Right cardiac atrium (tissue), 5 donors: ENCODE measurements around the gene CAPZA1. TPM values are rescaled to one million over a fixed set of nuclear protein-coding genes. Genes with fewer than 3 reads are reported as not detected.

Experiments used
- ATAC-seq, 2 donors: fragments of 200-7000 bp; cut with Tn5 transposase; one replicate each; pipeline versions ENCODE4 v1.8.0 to v1.9.1; 2020; ENCODE audit warnings: moderate library complexity in 2 of 2, mild to moderate bottlenecking in 1 of 2
- DNase-seq, 3 donors: peaks; one replicate each; pipeline ENCODE4 v3.0.0-alpha.2; 2020
- H3K27ac ChIP-seq: one replicate; pipeline ENCODE4 v1.5.1; 2013; ENCODE audit warnings: mild to moderate bottlenecking, low read length, control low read depth, moderate library complexity
- H3K27me3 ChIP-seq: one replicate; pipeline ENCODE4 v1.6.1; 2013; ENCODE audit not compliant: control insufficient read depth, insufficient read depth
- H3K4me1 ChIP-seq: one replicate; pipeline ENCODE4 v1.6.1; 2013; ENCODE audit warnings: low read length; ENCODE audit not compliant: control insufficient read depth, insufficient read depth
- H3K4me3 ChIP-seq: one replicate; pipeline ENCODE4 v1.5.1; 2013; ENCODE audit warnings: low read length, control low read depth
- H3K9me3 ChIP-seq: one replicate; pipeline ENCODE4 v1.6.1; 2013; ENCODE audit warnings: low read length; ENCODE audit not compliant: control insufficient read depth
- WGBS: extraction: QIAGEN DNeasy Blood & Tissue Kit; methylation state at CpG from one replicate; pipeline ENCODE4 v1.1.7; 2013; 5-methylcytosine and 5-hydroxymethylcytosine counted together
- intact Hi-C, 4 donors: fragments of 100-400 bp; cut with DNase I; formaldehyde crosslinking; loops; one replicate each; pipeline versions ENCODE4 v1.11.0 to v1.14.0; 2022 to 2023
- long read RNA-seq, 4 donors: library from polyadenylated mRNA; unstranded; transcript quantifications; one replicate each; pipeline ENCODE4 v2.0.0, GENCODE V29; 2020 to 2021
- polyA plus RNA-seq: library from polyadenylated mRNA; stranded (reverse); fragments of 200-250 nt; gene quantifications from one replicate; pipeline ENCODE4 v1.2.3, GENCODE V29; 2013
- total RNA-seq, 4 donors: library from RNA; stranded (reverse); fragmentation: NEBNext Ultra II Directional; extraction: Animal tissue kit (Norgen Biotek cat#: 25700); gene quantifications; one replicate each; pipeline ENCODE4 v1.2.1, GENCODE V29; 2021
- donor health status: healthy with polysubstance abuse.
- donor health status: DM: no; HTN: yes; CAD: no.
- donor health status: DM: no; HTN: no; CAD: no.
- donor health status: DM: no; HTN: yes; CAD: no; lungs with severe emphysema.
- donor health status: DM: yes; HTN: yes; CAD: no.

Gene CAPZA1
- 10 to 100 TPM; 30.2 to 53.4 (median 43.4) TPM for total RNA-seq
- 22.3 TPM for polyA plus RNA-seq
- long read RNA-seq, donor 1, transcript CAPZA1-201 (10 exons, 3,020 nt): major isoform, 40 of 45 reads
- long read RNA-seq, donor 1, partial matches to known transcripts: 0 of 45 reads
- long read RNA-seq, donor 1, other reads (novel, unspliced or antisense): 4 of 45 reads
- long read RNA-seq, donor 2, transcript CAPZA1-201 (10 exons, 3,020 nt): major isoform, 11 of 14 reads
- long read RNA-seq, donor 2, partial matches to known transcripts: 1 of 14 reads
- long read RNA-seq, donor 2, other reads (novel, unspliced or antisense): 1 of 14 reads
- long read RNA-seq, donor 3, transcript CAPZA1-201 (10 exons, 3,020 nt): major isoform, 68 of 90 reads
- long read RNA-seq, donor 3, partial matches to known transcripts: 2 of 90 reads
- long read RNA-seq, donor 3, other reads (novel, unspliced or antisense): 20 of 90 reads
- long read RNA-seq, donor 4, transcript CAPZA1-201 (10 exons, 3,020 nt): major isoform, 12 of 12 reads
- long read RNA-seq, donor 4, partial matches to known transcripts: 0 of 12 reads
- long read RNA-seq, donor 4, other reads (novel, unspliced or antisense): 0 of 12 reads

DNA sequence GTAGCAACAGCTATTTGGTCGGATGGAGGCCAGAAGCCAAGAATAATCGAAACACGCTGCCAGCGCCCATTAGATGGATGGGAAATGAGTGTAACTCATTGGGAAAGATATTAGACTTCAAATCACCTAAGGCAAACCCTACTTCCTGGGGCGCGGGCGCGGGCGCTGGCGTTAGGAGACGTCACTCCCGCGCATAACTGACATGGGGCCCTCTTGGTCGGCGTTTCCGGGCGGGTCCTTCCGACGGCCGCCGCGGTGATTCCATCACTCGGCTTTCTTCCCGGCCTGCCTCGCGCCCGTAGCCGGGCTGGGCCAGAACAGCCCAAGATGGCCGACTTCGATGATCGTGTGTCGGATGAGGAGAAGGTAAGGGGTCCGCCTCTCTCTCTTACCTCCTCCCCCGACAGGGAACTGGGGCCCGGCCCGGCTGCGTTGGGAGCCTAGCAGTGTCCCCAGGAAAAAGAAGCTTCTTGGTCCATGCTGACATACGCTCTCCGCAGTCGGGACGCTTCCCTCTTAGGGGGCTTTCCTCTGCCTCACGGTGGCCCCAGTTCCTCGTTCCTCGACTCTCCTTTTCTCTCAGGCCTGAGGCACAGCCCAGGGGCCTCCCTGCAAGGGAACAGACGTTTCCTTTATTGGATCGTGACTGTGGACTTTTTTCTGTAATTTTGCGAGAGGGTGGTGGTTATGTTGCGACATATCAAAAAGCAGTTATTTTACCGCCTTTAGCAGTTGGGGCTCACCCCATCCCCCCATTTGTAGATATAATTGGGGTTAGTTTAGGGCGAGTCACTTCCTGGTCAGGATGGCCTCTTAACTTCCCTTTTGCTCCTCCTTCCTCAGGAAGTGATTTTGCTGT is at the start of gene CAPZA1:
Gene CAPZA1, plus strand, starts transcription at position 315 of the 859 bp plus-strand sequence. Its CDS starts 13 bp downstream, at position 328.
- intact Hi-C loops: loop anchor here (2.0 to 10.0 kb wide), 5 partner anchors 55 to 227 kb away; partner anchors contain the start of genes RHOC (in 4 of the 4) and MOV10 (in 2 of the 4)
- Histone ChIP-seq H3K4me3 (peak within 1 kb of the TSS; percentile 86), H3K27me3 (no peaks in the 10 kb centered on the region), H3K4me1 (peaks cover 3% of the 10 kb centered on the region), H3K27ac (peak within 1 kb of the TSS; percentile 100), H3K9me3 (no peaks in the 10 kb centered on the region)
- WGBS: under 1% methylated on average over 50 of the region's 50 CpGs
- DNase-seq (peak; percentile 93 to 97 (median 96)), ATAC-seq (peak; percentile 97 to 99)

DNA sequence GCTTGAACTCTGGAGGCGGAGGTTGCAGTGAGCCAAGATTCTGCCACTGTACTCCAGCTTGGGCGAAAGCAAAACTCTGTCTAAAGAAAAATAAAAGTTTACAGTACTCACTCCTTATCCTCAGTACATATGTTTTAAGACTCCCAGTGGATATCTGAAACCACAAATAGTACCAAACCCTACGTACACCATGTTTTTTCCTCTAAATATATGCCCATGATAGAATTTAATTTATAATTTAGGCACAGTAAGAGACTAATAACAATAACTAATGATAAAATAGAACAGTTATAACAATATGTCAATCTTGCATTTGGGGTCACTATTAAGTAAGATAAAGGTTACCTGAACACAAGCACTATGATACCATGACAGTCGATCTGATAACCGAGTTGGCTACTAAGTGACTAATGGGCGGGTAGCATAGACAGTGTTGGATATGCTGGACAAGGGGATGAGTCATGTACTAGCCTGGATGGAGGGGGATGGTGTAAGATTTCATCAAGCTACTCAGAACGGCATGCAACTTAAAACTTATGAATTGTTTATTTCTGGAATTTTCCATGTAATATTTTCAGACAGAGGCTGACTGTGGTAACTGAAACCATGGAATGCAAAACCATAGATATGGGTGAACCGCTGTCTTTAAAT is 44.4 kb upstream of the CAPZA1 start:
- ATAC-seq: no peak
- no peaks in the 10 kb centered on the region for H3K9me3 ChIP-seq
- H3K4me1 ChIP-seq: no peaks in the 10 kb centered on the region
- DNase-seq: no peak
- no peaks in the 10 kb centered on the region for H3K27me3 ChIP-seq
- intact Hi-C loops: no loop called here
- H3K27ac ChIP-seq: no peak overlapping the region
- WGBS: 93% methylated on average over 8 of the region's 8 CpGs
- H3K4me3 ChIP-seq: no peak overlapping the region

DNA sequence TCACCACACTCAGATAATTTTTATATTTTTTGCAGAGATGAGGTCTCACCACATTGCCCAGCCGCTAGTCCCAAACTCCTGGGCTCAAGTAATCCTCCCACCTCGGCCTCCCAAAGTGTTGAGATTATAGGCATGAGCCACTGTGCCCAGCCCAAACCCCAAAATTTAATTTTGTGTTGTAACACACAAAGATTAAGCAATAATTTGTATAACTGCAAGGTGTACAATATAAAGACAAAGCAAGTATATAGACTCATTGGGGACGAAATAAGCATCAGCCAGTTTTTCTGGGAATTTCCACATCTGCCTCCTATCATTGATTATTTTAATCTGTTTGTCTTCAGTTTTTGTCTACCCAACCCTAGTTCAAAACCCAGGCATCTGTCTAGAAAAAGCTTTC is 43.4 kb upstream of the CAPZA1 start:
- intact Hi-C loops: no loop called here
- Histone ChIP-seq H3K4me1 (no peaks in the 10 kb centered on the region), H3K4me3 (no peak overlapping the region), H3K27ac (no peak overlapping the region), H3K9me3 (no peaks in the 10 kb centered on the region), H3K27me3 (no peaks in the 10 kb centered on the region)
- 99% methylated on average over 3 of the region's 3 CpGs for WGBS
- ATAC-seq (no peak), DNase-seq (no peak)

DNA sequence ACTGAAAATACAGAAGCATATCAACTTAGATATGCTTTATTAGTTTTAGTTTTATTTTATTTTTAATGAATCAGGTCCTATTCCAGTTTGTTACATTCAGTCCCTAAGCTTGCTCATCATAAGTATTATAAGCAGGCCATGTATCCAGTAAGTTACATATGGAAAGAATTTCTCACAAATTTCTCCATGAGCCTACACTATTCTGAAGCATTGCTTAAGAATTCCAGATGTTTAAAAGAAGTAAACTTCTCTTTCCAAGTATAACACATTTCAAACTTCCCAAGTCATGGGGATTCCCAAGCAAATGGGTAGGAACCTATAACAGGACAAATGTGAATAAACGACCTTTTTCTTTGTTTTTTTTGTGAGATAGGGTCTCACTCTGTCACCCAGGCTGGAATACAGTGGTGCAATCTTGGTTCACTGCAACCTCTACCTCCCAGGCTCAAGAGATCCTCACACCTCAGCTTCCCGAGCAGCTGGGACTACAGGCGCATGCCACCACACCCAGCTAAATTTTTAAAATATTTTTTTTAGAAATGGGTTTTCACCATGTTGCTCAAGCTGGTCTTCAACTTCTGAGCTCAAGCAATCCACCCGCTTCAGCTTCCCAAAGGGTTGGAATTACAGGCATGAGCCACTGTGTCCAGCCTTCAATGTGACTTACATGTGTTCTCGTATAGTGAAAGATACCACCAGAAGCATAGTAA is 39.7 kb upstream of the CAPZA1 start:
- Histone ChIP-seq H3K4me3 (no peak overlapping the region), H3K27ac (no peak overlapping the region), H3K9me3 (no peaks in the 10 kb centered on the region), H3K4me1 (no peaks in the 10 kb centered on the region), H3K27me3 (no peaks in the 10 kb centered on the region)
- DNase-seq (no peak), ATAC-seq (no peak)
- intact Hi-C loops: no loop called here
- 85% methylated on average over 5 of the region's 5 CpGs for WGBS

DNA sequence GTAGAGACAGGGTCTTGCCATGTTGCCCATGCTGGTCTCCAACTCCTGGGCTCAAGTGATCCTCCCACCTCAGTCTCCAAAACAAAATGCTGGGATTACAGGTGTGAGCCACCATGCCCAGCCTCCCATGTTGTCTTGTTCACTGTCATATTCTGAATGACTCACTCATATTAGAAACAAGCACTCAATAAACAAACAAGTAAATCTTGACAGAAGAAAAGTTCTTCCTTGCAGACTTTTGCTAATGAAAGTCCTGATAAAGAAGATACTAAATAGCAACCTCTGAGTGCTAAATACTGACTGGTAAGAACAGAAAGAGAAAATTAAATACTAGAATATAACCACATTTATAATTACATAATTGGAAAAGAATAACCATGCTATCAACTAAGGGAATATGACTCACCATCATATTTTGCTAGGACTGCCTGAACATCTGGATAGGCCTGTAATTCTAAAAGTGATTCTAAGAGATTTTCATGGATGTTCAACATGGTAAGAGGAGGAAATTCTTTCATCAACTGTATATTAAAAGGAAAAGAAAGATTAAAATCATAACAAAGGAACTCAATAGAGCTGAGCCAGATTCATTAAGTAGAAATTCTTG is 37.9 kb upstream of the CAPZA1 start:
- Histone ChIP-seq H3K27ac (no peak overlapping the region), H3K4me3 (no peak overlapping the region), H3K9me3 (no peaks in the 10 kb centered on the region), H3K4me1 (no peaks in the 10 kb centered on the region), H3K27me3 (no peaks in the 10 kb centered on the region)
- ATAC-seq (no peak), DNase-seq (no peak)
- intact Hi-C loops: no loop called here

DNA sequence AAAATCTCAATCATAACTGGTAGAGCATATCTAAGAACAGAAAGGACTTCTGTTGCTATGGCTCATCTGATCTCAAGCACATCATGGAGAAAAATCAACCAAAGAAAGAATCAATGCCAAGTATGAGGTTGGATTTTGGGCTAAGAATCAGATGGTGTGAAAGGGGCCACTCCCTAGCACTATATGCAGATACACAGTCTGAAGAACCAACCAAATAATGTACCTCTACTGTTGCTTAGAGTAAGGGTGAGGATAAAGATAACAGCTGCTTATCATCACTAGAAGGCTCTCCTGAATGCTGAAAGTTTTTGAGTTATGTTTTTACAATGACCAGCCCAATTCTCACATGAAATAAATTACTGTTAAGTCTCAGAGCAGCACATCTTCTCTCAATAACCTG is 36.3 kb upstream of the CAPZA1 start:
- Histone ChIP-seq H3K27ac (no peak overlapping the region), H3K27me3 (no peaks in the 10 kb centered on the region), H3K4me3 (no peak overlapping the region), H3K4me1 (no peaks in the 10 kb centered on the region), H3K9me3 (no peaks in the 10 kb centered on the region)
- ATAC-seq: no peak
- intact Hi-C loops: no loop called here
- no peak for DNase-seq

DNA sequence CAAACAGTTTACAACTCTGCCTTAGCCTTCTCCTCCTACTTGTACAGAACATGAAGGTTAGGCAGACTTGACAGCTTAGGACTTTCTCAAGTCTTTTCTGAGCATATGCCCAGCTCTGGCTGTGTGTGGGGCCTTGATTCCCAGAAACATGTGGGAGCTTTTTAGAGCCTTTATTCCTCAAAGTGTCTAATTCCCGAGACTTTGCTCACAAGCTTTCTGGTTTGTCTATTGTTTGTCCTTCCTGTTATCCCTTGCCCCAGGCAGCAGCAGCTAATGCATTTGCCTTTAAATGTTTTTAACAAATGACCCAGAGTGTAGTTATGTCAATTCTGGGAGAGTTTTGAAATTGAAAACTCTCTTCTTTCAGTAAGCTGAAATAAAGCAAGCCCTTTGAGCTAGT is 29.9 kb upstream of the CAPZA1 start:
- ATAC-seq (no peak), DNase-seq (no peak)
- no peaks in the 10 kb centered on the region for H3K27me3 ChIP-seq
- H3K9me3 ChIP-seq: peaks cover 2% of the 10 kb centered on the region
- no peak overlapping the region for H3K27ac ChIP-seq
- intact Hi-C loops: no loop called here
- no peak overlapping the region for H3K4me3 ChIP-seq
- no peaks in the 10 kb centered on the region for H3K4me1 ChIP-seq
- WGBS: 85% methylated on average over 1 of the region's 1 CpG

DNA sequence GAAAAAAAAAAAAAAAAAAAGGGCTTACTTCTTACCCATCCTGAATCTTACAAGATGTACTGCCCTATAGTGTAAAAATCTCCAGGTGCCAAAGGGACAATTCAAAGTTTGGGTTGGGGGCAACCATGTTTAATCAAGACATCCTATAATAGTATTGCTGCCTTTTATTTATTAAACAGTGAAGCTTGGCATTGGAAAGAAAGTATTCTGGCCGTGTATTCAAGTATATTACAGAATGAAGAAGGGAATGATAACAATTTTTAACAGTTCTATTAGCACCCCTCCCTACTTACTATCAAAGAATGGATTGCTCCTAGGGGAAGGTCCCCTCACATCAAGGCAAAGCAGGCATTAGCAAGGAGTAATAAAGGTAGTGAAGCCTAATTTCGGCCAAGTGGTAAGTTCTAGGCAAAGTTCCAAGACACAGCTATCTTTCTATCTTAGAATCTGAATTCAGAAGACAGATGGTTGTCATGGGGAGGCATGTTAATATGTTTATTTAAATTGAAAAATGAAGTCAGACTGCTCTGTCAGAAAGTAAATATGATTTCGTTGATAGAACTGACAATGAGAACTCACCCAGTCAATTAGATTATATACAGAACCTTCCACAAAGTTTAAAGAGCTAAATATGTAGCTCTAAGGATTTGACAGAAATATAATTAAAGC is 25.3 kb upstream of the CAPZA1 start:
- WGBS: 73% methylated on average over 3 of the region's 3 CpGs
- peaks cover 2% of the 10 kb centered on the region for H3K9me3 ChIP-seq
- H3K4me1 ChIP-seq: no peaks in the 10 kb centered on the region
- ATAC-seq: no peak
- intact Hi-C loops: no loop called here
- DNase-seq: no peak
- no peaks in the 10 kb centered on the region for H3K27me3 ChIP-seq
- H3K4me3 ChIP-seq: no peak overlapping the region
- no peak overlapping the region for H3K27ac ChIP-seq

DNA sequence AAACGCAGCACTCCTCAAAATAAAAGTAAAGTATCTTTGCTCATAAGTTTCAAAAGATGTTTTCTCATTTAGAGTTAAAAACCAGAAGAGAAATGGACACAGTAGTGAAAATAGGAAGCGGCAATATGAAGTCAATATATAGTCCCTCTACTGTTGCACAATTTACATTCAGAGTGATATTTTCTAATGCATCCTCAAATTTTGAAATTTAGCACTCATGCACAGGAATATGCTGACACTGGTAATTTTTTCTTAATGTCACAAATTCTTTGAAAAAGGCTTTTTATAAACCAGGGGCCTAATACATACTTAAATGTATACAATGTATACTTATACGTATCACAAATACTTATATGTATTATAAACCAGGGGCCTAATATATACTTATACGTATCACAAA is 20.2 kb upstream of the CAPZA1 start:
- WGBS: 93% methylated on average over 4 of the region's 4 CpGs
- no peak for DNase-seq
- H3K27me3 ChIP-seq: no peaks in the 10 kb centered on the region
- no peak overlapping the region for H3K4me3 ChIP-seq
- H3K27ac ChIP-seq: no peak overlapping the region
- intact Hi-C loops: no loop called here
- ATAC-seq: no peak
- no peaks in the 10 kb centered on the region for H3K4me1 ChIP-seq
- H3K9me3 ChIP-seq: no peaks in the 10 kb centered on the region

DNA sequence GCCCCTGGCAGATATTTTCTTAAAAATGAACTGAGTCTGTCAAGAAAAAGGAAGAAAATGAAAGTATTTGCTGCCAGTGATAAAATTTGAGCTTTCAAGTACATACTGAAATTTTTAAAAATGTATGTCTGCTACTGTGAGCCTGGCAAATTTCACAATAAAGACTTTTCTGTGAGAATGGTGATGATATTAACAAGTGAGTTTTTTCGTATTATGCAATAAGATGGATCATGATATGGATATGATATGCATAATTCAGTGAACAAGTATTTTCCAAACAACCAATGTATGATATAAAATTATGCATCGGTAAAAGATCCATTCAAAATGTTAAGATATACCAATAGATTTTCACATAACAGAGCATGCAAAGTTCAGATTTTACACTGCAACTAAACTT is 16.6 kb upstream of the CAPZA1 start:
- ATAC-seq (no peak), DNase-seq (no peak)
- WGBS: 94% methylated on average over 2 of the region's 2 CpGs
- Histone ChIP-seq H3K4me1 (no peaks in the 10 kb centered on the region), H3K9me3 (no peaks in the 10 kb centered on the region), H3K4me3 (no peak overlapping the region), H3K27me3 (no peaks in the 10 kb centered on the region), H3K27ac (no peak overlapping the region)
- intact Hi-C loops: no loop called here
